Colonic mucosa (tissue), 4 donors: ENCODE data around the gene TMPRSS2. TPM values are rescaled to one million over a fixed set of nuclear protein-coding genes. Genes with fewer than 3 reads are reported as not detected.
"Not testable (repeated sequence)": the region's sequence is repeated elsewhere in the genome, so short reads cannot be mapped to it uniquely, and the experiment has no call there.

Experiments
- DNase-seq: peaks from one replicate; pipeline ENCODE4 v3.0.0-alpha.2; 2020
- H3K27ac ChIP-seq: fragments of 200-600 bp; one replicate; pipeline ENCODE4 v1.8.0; 2021
- H3K27me3 ChIP-seq: fragments of 200-600 bp; one replicate; pipeline ENCODE4 v1.8.0; 2021
- H3K36me3 ChIP-seq: fragments of 200-600 bp; one replicate; pipeline ENCODE4 v1.8.0; 2021
- H3K4me1 ChIP-seq: fragments of 200-600 bp; one replicate; pipeline ENCODE4 v1.8.0; 2021; ENCODE audit warnings: mild to moderate bottlenecking
- H3K4me3 ChIP-seq: fragments of 200-600 bp; one replicate; pipeline ENCODE4 v1.8.0; 2021
- H3K9ac ChIP-seq, 2 donors: one replicate each; pipeline ENCODE4 v1.7.0; 2013; ENCODE audit warnings: control low read depth in 2 of 2, low read depth in 2 of 2, low read length in 2 of 2
- H3K9me3 ChIP-seq: fragments of 200-600 bp; one replicate; pipeline ENCODE4 v1.8.0; 2021
- CTCF ChIP-seq: fragments of 200-600 bp; IDR thresholded peaks from one replicate; pipeline ENCODE4 v1.8.0; 2022; ENCODE audit warnings: antibody characterized with exemption, mild to moderate bottlenecking
- intact Hi-C: fragments of 100-400 bp; cut with DNase I; formaldehyde crosslinking; loops from one replicate; pipeline ENCODE4 v1.14.1; 2022
- total RNA-seq, 2 donors: library from RNA; stranded (reverse); fragmentation: NEBNext Ultra II Directional in 1 of 2; extraction: Animal tissue kit (Norgen Biotek cat#: 25700) in 1 of 2; gene quantifications; one replicate each; pipeline ENCODE4 v1.2.1, GENCODE V29; 2021
- donor health status: healthy.
- donor health status: DM: no; HTN: no; CAD: no.
- donor health status: DM: no; HTN: no; CAD: no.

Gene TMPRSS2
- total RNA-seq, 2 donors from 2014 or later: 261 to 408 TPM

DNA sequence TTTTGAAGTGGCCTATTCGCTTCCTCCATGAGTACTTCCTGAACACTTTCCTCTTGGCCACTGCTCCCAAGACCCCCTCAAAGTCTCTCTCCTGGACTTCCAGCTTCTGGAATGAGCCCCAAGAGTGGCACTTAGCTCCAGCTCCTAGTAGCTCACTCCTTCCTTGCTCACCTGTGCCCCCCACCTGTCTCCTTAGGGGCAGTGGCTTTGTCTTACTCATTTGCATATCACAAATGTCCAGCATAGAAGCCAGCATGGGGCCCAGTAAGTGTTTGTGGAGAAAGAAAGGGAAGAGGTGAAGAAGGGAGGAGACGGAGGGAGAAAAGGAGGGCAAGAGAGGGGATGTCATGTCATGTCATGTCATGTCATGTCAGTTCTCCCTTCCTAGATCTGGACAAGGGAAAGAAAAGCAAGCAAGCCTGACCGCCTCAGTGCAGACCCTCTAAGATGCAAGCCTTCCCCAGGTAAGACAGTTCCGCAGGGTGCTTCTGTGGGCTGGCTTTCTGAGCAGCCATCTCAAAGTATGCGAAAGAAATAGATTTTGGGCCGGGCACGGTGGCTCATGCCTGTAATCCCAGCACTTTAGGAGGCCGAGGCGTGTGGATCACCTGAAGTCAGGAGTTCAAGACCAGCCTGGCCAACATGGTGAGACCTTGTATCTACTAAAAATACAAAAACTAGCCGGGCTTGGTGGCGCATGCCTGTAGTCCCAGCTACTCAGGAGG, 88.8 kb downstream of the TMPRSS2 start:
- intact Hi-C loops: no loop called here
- DNase-seq: no peak
- no peaks in the 10 kb centered on the region for H3K27me3 ChIP-seq
- no peaks in the 10 kb centered on the region for H3K4me1 ChIP-seq
- H3K27ac ChIP-seq: no peak overlapping the region
- no peak for TF ChIP-seq CTCF
- no peaks in the 10 kb centered on the region for H3K9me3 ChIP-seq
- H3K9ac ChIP-seq: no peak overlapping the region
- H3K4me3 ChIP-seq: no peak overlapping the region
- no peaks in the 10 kb centered on the region for H3K36me3 ChIP-seq

GRCh38 chr21:41418393-41418792, 89.6 kb downstream of the TMPRSS2 start:
- no peak for TF ChIP-seq CTCF
- Histone ChIP-seq H3K36me3 (no peaks in the 10 kb centered on the region), H3K9me3 (no peaks in the 10 kb centered on the region), H3K4me1 (no peaks in the 10 kb centered on the region), H3K9ac (no peak overlapping the region), H3K4me3 (no peak overlapping the region), H3K27ac (no peak overlapping the region), H3K27me3 (no peaks in the 10 kb centered on the region)
- DNase-seq: no peak
- intact Hi-C loops: no loop called here

DNA sequence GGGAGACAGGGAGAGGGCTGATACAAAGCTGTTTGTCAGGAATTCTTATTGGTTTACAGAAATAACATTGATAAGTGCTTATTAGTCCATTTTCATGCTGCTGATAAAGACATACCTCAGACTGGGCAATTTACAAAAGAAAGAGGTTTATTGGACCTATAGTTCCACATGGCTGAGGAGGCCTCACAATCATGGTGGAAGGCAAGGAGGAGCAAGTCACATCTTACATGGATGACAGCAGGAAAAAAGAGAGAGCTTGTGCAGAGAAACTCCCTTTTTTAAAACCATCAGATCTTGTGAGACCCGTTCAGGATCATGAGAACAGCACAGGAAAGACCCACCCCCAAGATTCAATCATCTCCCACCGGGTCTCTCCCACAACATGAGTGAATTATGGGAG, 90.5 kb downstream of the TMPRSS2 start:
- not testable (repeated sequence) for H3K27me3 ChIP-seq, H3K27ac ChIP-seq

More for the DNA sequence above, 90.5 kb downstream of the TMPRSS2 start:
- H3K4me3 ChIP-seq, intact Hi-C loops, H3K36me3 ChIP-seq, H3K4me1 ChIP-seq, H3K9ac ChIP-seq, H3K9me3 ChIP-seq, DNase-seq: not testable (repeated sequence)

Other genes with a start within 250 kb of the TMPRSS2 start
- under 1 TPM; 0.35 to 0.90 TPM for gene FAM3B, start 191.4 kb downstream of the TMPRSS2 start, total RNA-seq
- 1 to 10 TPM; 2.0 to 2.5 TPM for gene MX2, start 146.1 kb downstream of the TMPRSS2 start, total RNA-seq
- 10 to 100 TPM in 1 of 2 donors, 1 to 10 TPM in 1; 7.3 to 17.7 TPM for gene MX1, start 81.9 kb downstream of the TMPRSS2 start, total RNA-seq